Chondrocyte (in vitro differentiated cells): ENCODE data around the gene FCN3. TPM values are rescaled to one million over a fixed set of nuclear protein-coding genes. Genes with fewer than 3 reads are reported as not detected.

Source experiments
- DNase-seq: peaks from one replicate; pipeline ENCODE4 v3.0.0; 2021; ENCODE audit warnings: mixed read lengths, low spot score
- H3K27ac Mint-ChIP-seq: one replicate; pipeline ENCODE4 v1.8.0; 2021; ENCODE audit warnings: mild to moderate bottlenecking, moderate library complexity, mixed read lengths; ENCODE audit not compliant: unreplicated experiment
- H3K27me3 Mint-ChIP-seq: 2 replicates; pipeline ENCODE4 v1.8.0; 2021; ENCODE audit warnings: low read depth, mixed read lengths
- H3K36me3 Mint-ChIP-seq: 2 replicates; pipeline ENCODE4 v1.8.0; 2021; ENCODE audit warnings: low read depth, mixed read lengths
- H3K4me1 Mint-ChIP-seq: 2 replicates; pipeline ENCODE4 v1.8.0; 2021; ENCODE audit warnings: low read depth, mild to moderate bottlenecking, mixed read lengths
- H3K4me3 Mint-ChIP-seq: one replicate; pipeline ENCODE4 v1.8.0; 2021; ENCODE audit warnings: mild to moderate bottlenecking, moderate library complexity, mixed read lengths; ENCODE audit not compliant: unreplicated experiment
- H3K9me3 Mint-ChIP-seq: 2 replicates; pipeline ENCODE4 v1.8.0; 2021; ENCODE audit warnings: low read depth, mixed read lengths
- total RNA-seq: library from RNA; stranded (reverse); gene quantifications from 3 replicates; pipeline ENCODE4 v1.2.1, GENCODE V29; 2021
- TF ChIP-seq, protein P1 (sequence below): fragments of 200-600 bp; sonication (generic); IDR thresholded peaks from 2 replicates; pipeline ENCODE4 v1.5.0; 2021; ENCODE audit warnings: antibody characterized with exemption, mild to moderate bottlenecking, moderate library complexity

Gene FCN3
- total RNA-seq, 1 donor from 2014 or later: not detected

- TF ChIP-seq, protein P1, sequence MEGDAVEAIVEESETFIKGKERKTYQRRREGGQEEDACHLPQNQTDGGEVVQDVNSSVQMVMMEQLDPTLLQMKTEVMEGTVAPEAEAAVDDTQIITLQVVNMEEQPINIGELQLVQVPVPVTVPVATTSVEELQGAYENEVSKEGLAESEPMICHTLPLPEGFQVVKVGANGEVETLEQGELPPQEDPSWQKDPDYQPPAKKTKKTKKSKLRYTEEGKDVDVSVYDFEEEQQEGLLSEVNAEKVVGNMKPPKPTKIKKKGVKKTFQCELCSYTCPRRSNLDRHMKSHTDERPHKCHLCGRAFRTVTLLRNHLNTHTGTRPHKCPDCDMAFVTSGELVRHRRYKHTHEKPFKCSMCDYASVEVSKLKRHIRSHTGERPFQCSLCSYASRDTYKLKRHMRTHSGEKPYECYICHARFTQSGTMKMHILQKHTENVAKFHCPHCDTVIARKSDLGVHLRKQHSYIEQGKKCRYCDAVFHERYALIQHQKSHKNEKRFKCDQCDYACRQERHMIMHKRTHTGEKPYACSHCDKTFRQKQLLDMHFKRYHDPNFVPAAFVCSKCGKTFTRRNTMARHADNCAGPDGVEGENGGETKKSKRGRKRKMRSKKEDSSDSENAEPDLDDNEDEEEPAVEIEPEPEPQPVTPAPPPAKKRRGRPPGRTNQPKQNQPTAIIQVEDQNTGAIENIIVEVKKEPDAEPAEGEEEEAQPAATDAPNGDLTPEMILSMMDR: peak; percentile 74
- DNase-seq: peak; percentile 95
- peaks cover 24% of the 10 kb centered on the region for H3K4me1 Mint-ChIP-seq
- peak within 1 kb of the TSS; percentile 91 for H3K4me3 Mint-ChIP-seq
- no peaks in the 10 kb centered on the region for H3K27me3 Mint-ChIP-seq
- H3K36me3 Mint-ChIP-seq: peaks cover 16% of the 10 kb centered on the region
- peak within 1 kb of the TSS; percentile 99 for H3K27ac Mint-ChIP-seq
- no peaks in the 10 kb centered on the region for H3K9me3 Mint-ChIP-seq
Observed at GRCh38 chr1:27366411-27367159, 8.0 kb downstream of the FCN3 start, which contains the start of gene MAP3K6. Gene MAP3K6, minus strand, starts transcription at chr1:27366961. Its CDS starts 364 bp downstream, at chr1:27366597.

- TF ChIP-seq, protein P1: no peak
- H3K27ac Mint-ChIP-seq: peak overlapping the region; percentile 99
- H3K27me3 Mint-ChIP-seq: no peaks in the 10 kb centered on the region
- H3K4me1 Mint-ChIP-seq: peaks cover 24% of the 10 kb centered on the region
- H3K36me3 Mint-ChIP-seq: peaks cover 19% of the 10 kb centered on the region
- peak; percentile 94 for DNase-seq
- H3K9me3 Mint-ChIP-seq: no peaks in the 10 kb centered on the region
- peak overlapping the region; percentile 91 for H3K4me3 Mint-ChIP-seq
Observed at GRCh38 chr1:27366113-27366410, 8.6 kb downstream of the FCN3 start.

DNA sequence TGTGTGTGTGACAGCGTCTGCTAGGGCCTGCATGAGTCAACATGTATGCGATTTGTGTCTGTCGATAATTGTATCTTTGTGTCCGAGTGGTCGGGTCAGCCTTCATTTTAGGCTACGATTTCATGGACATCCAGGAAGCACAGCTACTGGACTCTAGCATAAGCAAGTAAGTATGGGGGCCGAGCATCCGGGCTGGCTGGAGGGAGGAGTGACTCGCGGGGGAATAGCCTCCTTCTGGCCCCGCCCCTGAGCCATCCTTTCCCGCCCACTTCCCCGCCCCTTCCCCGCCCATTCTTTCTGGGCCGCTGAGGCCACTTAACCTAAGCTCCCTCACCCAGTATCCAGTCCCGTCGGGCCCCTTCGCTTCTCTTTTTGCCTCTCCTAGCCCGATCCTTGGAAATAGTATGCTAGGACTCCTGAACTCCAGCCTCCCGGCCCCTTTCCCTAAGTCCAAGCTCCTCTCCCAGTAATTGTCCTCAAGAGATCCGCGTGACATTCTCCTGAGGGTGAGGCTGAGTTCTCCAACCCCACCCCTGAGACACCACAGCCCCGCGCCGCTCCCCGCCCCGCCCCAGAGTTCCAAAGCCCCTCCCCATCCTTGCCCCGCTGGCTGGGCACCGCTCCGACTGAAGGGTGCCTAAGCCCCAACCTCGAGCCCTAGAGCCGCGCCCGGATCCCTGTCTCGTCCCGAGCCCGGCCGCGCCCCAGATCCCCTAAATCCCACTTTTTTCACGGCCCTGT is 9.1 kb downstream of the FCN3 start:
- H3K4me1 Mint-ChIP-seq: peaks cover 24% of the 10 kb centered on the region
- peaks cover 22% of the 10 kb centered on the region for H3K36me3 Mint-ChIP-seq
- H3K27ac Mint-ChIP-seq: peak overlapping the region; percentile 99
- no peaks in the 10 kb centered on the region for H3K27me3 Mint-ChIP-seq
- H3K9me3 Mint-ChIP-seq: no peaks in the 10 kb centered on the region
- TF ChIP-seq, protein P1: no peak
- peak overlapping the region; percentile 91 for H3K4me3 Mint-ChIP-seq
- peak; percentile 94 for DNase-seq

- DNase-seq: no peak
- Mint-ChIP-seq H3K4me3 (peak overlapping the region; percentile 91), H3K27ac (peak overlapping the region; percentile 99)
Observed at GRCh38 chr1:27364696-27365371, 9.8 kb downstream of the FCN3 start.

More at GRCh38 chr1:27364696-27365371, 9.8 kb downstream of the FCN3 start:
- Mint-ChIP-seq H3K9me3 (no peaks in the 10 kb centered on the region), H3K4me1 (peaks cover 24% of the 10 kb centered on the region), H3K36me3 (peaks cover 25% of the 10 kb centered on the region), H3K27me3 (no peaks in the 10 kb centered on the region)
- TF ChIP-seq, protein P1: no peak
